Prostate gland (tissue), 2 donors: ENCODE results near the gene OR4S2.

Experiments used
- CTCF ChIP-seq, 4 experiments: fragments of 200-600 bp in 2 of 4; fragments of 450-650 bp in 2 of 4; sonication (generic) in 2 of 4; IDR thresholded peaks; 1 replicate in 3 of 4; 2 replicates in 1 of 4; pipeline ENCODE4 v1.5.1; 2016 to 2019; ENCODE audit warnings: antibody characterized with exemption in 4 of 4, mild to moderate bottlenecking in 2 of 4, moderate library complexity in 2 of 4
- POLR2A ChIP-seq: fragments of 450-650 bp; IDR thresholded peaks from one replicate; pipeline ENCODE4 v1.6.1; 2016; ENCODE audit warnings: antibody characterized with exemption, mild to moderate bottlenecking

DNA sequence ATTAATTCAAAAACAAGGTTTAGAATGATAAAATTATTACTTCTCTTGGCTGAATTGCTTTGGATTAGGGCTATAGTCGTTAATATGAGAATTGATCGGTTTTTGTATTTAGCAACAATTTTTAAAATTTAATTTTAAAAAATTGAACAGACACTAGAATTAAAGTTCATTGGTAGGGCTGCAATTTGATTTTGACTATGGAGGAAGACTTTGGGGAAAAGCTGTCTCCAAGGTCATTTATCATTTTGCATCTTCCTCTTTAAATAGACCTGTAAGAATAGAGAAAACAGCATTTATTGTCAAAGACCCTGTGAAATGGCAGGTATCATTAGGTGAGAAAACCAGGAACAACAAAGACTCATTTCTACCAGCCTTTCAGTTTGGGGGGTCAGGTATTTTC, at the start of gene OR4S2:
- TF ChIP-seq POLR2A (no peak), CTCF (IDR thresholded peaks at IDR 0.05) (no peak)
